ENCODE results near the gene LDB3.

LDB3 gene

DNA sequence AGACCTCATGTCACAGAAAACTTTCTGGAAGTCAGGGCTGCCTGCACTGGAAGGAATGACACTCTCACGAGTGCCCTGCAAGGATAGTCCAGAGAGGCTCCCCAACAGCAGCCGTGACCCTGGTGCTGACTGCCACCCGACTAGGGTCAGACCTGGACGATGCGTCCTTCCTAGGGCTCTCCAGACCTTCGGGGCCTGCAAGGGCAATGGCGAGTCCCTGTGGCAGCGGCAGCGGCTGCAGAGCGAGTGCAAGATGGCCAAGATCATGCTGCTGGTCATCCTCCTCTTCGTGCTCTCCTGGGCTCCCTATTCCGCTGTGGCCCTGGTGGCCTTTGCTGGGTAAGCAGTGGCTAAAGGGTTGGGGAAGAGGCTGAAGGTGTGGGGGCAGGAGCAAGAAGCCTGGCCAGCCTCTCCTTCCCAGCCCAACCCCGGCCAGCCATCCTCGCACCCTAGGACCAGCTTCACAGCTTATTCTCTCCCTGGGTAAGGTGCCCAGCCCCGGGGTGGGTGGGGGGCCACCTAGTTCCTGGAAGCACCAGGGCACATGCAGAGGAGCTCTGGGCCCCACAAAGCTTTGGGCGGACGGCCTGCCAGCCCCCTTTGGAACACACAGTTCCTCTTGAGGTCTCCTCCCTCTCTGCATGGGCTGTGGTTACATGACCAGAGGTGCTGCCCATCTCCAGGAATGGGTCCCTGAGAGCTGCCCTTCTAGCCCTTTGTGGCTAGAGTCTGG lies 8.4 kb upstream of the LDB3 start:
- no peak overlapping the region for H3K27ac ChIP-seq
- H3K9ac ChIP-seq (ENCODE audit: insufficient read length), result no peak overlapping the region
- H3K9me3 ChIP-seq (ENCODE audit: low read depth, low read length), result no peaks in the 10 kb centered on the region
- H3K36me3 ChIP-seq (ENCODE audit: insufficient read depth, low read length), result no peaks in the 10 kb centered on the region
- DNase-seq (ENCODE audit: low read depth, low spot score), result no peak
- no peak overlapping the region for H3K4me3 ChIP-seq
- TF ChIP-seq POLR2AphosphoS5 (IDR thresholded peaks at IDR 0.05; ENCODE audit: borderline replicate concordance, low read depth, low read length) (no peak), EZH2 (IDR thresholded peaks at IDR 0.05) (no peak), FOXP2 (optimal IDR thresholded peaks at IDR 0.05; ENCODE audit: control extremely low read depth, extremely low read length, insufficient read depth) (no peak)

GRCh38 chr10:86661161-86662025 lies 6.9 kb upstream of the LDB3 start:
- no peak overlapping the region for H3K27ac ChIP-seq
- no peak overlapping the region for H3K4me3 ChIP-seq
- H3K9ac ChIP-seq (ENCODE audit: insufficient read length), result no peak overlapping the region
- H3K9me3 ChIP-seq (ENCODE audit: low read depth, low read length), result no peaks in the 10 kb centered on the region
- no peaks in the 10 kb centered on the region for H3K36me3 ChIP-seq (ENCODE audit: insufficient read depth, low read length)
- DNase-seq (ENCODE audit: low read depth, low spot score), result no peak
- no peak for TF ChIP-seq FOXP2 (optimal IDR thresholded peaks at IDR 0.05; ENCODE audit: control extremely low read depth, extremely low read length, insufficient read depth)
- TF ChIP-seq POLR2AphosphoS5 (IDR thresholded peaks at IDR 0.05; ENCODE audit: borderline replicate concordance, low read depth, low read length), result no peak
- no peak for TF ChIP-seq EZH2 (IDR thresholded peaks at IDR 0.05)

DNA sequence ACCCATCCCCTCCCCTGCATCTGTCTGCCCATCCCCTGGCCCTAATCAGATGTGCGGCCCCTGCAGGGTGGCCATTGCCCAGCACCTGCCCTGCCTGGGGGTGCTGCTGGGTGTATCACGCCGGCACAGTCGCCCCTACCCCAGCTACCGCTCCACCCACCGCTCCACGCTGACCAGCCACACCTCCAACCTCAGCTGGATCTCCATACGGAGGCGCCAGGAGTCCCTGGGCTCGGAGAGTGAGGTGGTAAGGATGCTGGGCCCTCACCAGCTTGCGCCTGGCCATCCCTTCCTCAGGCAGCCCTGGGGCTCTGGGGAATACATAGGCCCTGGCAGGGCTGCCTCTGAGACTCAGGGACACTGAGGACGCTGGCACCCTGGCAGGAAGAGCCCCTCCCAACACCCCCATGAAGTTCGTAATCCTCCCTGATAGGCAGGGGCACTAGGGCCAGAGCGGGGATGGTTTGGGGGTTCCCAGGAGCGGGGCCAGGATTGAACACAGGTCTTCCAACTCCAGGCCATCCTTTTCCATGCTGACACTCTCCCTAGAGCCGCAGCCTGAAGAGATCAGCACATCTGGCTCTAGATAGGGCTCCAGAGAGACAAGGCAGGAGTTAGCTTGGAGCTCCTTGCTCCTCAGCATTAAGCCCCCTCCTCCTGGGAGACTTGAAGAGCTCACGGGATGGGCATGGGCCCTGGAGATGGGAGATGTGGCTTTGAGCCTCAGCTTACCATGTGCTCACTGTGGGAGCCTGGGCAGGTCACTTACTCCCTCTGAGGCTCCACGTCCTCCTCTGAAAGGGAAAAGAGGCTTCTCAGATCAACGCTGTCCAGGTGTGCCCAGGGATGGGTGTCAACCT lies 5.9 kb upstream of the LDB3 start:
- Histone ChIP-seq H3K36me3 (ENCODE audit: insufficient read depth, low read length) (no peaks in the 10 kb centered on the region), H3K9ac (ENCODE audit: insufficient read length) (no peak overlapping the region), H3K9me3 (ENCODE audit: low read depth, low read length) (no peaks in the 10 kb centered on the region), H3K27ac (no peak overlapping the region), H3K4me3 (no peak overlapping the region)
- TF ChIP-seq POLR2AphosphoS5 (IDR thresholded peaks at IDR 0.05; ENCODE audit: borderline replicate concordance, low read depth, low read length) (no peak), EZH2 (IDR thresholded peaks at IDR 0.05) (no peak), FOXP2 (optimal IDR thresholded peaks at IDR 0.05; ENCODE audit: control extremely low read depth, extremely low read length, insufficient read depth) (no peak)
- DNase-seq (ENCODE audit: low read depth, low spot score), result no peak

DNA sequence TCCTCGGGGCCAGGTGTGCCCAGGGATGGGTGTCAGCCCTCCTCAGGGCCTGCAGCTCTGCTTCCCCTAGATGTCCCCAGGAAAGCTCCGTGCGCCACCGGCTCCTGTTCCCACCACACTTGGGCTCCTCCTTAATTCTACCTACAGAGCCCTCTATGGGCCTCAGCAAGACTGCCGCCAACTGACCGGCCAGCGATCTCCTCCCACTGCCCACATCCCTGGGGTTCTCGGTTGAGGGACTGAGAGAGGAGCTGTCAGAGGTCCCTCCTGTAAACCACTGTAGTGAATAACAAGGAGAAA lies 5.3 kb upstream of the LDB3 start:
- H3K9ac ChIP-seq (ENCODE audit: insufficient read length), result no peak overlapping the region
- no peak for TF ChIP-seq EZH2 (IDR thresholded peaks at IDR 0.05)
- no peaks in the 10 kb centered on the region for H3K36me3 ChIP-seq (ENCODE audit: insufficient read depth, low read length)
- H3K4me3 ChIP-seq, result no peak overlapping the region
- no peak overlapping the region for H3K27ac ChIP-seq
- DNase-seq (ENCODE audit: low read depth, low spot score), result no peak
- no peaks in the 10 kb centered on the region for H3K9me3 ChIP-seq (ENCODE audit: low read depth, low read length)

GRCh38 chr10:86663576-86664339 lies 4.6 kb upstream of the LDB3 start:
- Histone ChIP-seq H3K27ac (no peak overlapping the region), H3K4me3 (no peak overlapping the region), H3K36me3 (ENCODE audit: insufficient read depth, low read length) (no peaks in the 10 kb centered on the region), H3K9me3 (ENCODE audit: low read depth, low read length) (no peaks in the 10 kb centered on the region), H3K9ac (ENCODE audit: insufficient read length) (no peak overlapping the region)
- TF ChIP-seq POLR2AphosphoS5 (IDR thresholded peaks at IDR 0.05; ENCODE audit: borderline replicate concordance, low read depth, low read length), result no peak
- no peak for TF ChIP-seq FOXP2 (optimal IDR thresholded peaks at IDR 0.05; ENCODE audit: control extremely low read depth, extremely low read length, insufficient read depth)
- no peak for TF ChIP-seq EZH2 (IDR thresholded peaks at IDR 0.05)
- DNase-seq (ENCODE audit: low read depth, low spot score), result no peak

- Histone ChIP-seq H3K27ac (no peak overlapping the region), H3K36me3 (ENCODE audit: insufficient read depth, low read length) (no peaks in the 10 kb centered on the region), H3K9ac (ENCODE audit: insufficient read length) (no peak overlapping the region), H3K4me3 (no peak overlapping the region), H3K9me3 (ENCODE audit: low read depth, low read length) (no peaks in the 10 kb centered on the region)
- no peak for DNase-seq (ENCODE audit: low read depth, low spot score)
- TF ChIP-seq FOXP2 (optimal IDR thresholded peaks at IDR 0.05; ENCODE audit: control extremely low read depth, extremely low read length, insufficient read depth) (no peak), EZH2 (IDR thresholded peaks at IDR 0.05) (no peak), POLR2AphosphoS5 (IDR thresholded peaks at IDR 0.05; ENCODE audit: borderline replicate concordance, low read depth, low read length) (no peak)
These were observed 3.7 kb upstream of the LDB3 start for GRCh38 chr10:86664341-86665217.

- no peak overlapping the region for H3K9ac ChIP-seq (ENCODE audit: insufficient read length)
- no peak overlapping the region for H3K4me3 ChIP-seq
- no peaks in the 10 kb centered on the region for H3K9me3 ChIP-seq (ENCODE audit: low read depth, low read length)
- TF ChIP-seq POLR2AphosphoS5 (IDR thresholded peaks at IDR 0.05; ENCODE audit: borderline replicate concordance, low read depth, low read length) (no peak), EZH2 (IDR thresholded peaks at IDR 0.05) (no peak), FOXP2 (optimal IDR thresholded peaks at IDR 0.05; ENCODE audit: control extremely low read depth, extremely low read length, insufficient read depth) (no peak)
- H3K36me3 ChIP-seq (ENCODE audit: insufficient read depth, low read length), result no peaks in the 10 kb centered on the region
- no peak overlapping the region for H3K27ac ChIP-seq
- DNase-seq (ENCODE audit: low read depth, low spot score), result no peak
These were observed 3.1 kb upstream of the LDB3 start for GRCh38 chr10:86665218-86665607.

Measured in SK-N-MC (cell line).